NCI-H2107 treated with DMSO at 0.1 percent for 48 hours (cell line): ENCODE data around the gene FAM222B.
A peak's percentile ranks its signal among the peaks of the same experiment; 100 is the strongest.
"Not testable (repeated sequence)": the region's sequence is repeated elsewhere in the genome, so short reads cannot be mapped to it uniquely, and the experiment has no call there.

Experiments
- DNase-seq: peaks from one replicate; lab custom pipeline; 2025; ENCODE audit not compliant: unreplicated experiment; lab: John Stamatoyannopoulos, UW

FAM222B gene, protein sequence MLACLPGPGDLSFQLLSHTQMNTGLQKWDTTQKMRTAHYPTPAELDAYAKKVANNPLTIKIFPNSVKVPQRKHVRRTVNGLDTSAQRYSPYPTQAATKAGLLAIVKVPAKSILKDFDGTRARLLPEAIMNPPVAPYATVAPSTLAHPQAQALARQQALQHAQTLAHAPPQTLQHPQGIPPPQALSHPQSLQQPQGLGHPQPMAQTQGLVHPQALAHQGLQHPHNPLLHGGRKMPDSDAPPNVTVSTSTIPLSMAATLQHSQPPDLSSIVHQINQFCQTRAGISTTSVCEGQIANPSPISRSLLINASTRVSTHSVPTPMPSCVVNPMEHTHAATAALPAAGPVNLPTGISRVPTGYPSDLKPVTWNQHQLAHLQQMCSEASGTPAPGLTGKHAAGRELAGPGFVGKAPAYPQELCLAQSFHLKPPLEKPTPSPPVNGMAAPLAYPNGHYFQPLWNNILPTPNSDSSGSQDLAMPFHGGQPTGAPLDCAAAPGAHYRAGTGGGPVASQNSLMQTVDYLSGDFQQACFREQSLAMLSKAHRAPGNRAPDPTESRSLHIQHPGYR

DNA sequence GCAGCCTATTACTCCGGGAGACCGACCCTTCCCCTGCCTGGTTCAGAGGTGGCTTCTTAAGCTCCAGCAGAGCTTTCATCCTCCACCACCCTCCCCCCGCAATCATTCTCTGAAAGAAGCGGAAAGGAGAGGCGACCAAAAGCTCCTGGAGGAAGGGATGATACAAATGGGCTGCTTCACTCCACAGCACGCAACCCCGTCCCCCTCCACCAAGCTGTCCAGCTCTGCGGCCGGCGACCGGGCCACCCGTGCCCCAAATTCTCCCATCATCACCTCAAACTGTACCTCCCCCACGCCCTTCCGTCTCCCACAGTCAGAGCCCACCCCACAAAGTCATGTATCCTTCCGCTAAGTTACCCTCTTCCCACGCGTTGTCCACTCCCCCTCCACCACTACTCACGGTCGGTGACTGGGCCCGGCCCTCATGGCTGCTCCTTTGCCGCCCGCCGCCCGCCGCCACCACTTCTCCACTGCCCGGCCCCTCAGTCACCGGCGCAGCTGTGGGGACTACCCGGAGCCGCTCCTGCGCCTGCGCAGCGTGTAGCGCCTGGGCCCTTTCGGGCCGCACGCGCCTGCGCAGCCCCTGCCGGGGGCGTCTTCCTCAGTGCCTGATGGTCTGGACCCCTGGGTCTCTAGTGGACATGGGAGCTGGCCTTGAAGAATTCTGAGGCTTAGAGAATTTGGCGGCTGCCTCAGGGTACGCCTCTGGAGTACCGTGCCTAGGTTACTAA is at the start of gene FAM222B:
Gene FAM222B, minus strand, starts transcription at position 509 of the 731 bp plus-strand sequence. CDS start 76,123 bp downstream, outside the sequence.
- DNase-seq = peak; percentile 33

DNA sequence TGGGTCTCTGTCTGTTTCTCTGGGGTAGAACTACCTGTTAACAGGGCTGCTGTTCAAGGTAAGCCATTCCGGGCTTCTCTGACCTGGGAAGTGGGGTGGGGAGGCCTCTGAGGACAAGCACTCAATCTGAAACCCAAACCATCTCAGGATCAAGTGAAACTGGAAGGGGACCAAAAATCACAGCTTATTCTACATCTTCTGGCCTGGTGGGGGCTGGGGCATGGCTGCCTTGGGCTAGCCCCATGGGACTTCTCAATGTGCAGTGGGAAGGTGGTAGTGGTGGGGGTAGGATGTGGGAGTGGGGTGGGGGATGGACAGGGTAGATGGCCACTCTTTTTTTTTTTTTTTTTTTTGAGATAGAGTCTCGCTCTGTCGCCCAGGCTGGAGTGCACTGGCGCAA is 49.4 kb upstream of the FAM222B start:
- no peak for DNase-seq

DNA sequence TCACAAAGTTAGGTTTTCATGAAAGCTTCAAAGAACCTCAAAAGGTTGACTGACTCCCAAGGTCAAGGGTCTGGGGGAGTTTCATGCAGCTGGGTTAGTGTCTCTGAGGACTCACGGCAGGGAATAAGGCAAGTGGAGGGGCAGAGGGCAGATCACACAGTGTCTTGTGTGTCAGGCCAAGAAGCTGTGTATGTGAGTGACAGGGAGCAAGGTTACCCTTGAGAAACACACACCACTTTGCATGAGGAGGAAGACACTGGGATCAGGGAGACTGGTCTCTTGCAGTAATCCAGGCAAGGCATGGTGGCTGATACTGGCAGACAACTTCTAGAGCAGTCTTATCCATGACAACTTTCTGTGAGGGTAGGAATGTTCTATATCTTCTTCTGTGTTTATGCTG is 48.6 kb upstream of the FAM222B start:
- no peak for DNase-seq

DNA sequence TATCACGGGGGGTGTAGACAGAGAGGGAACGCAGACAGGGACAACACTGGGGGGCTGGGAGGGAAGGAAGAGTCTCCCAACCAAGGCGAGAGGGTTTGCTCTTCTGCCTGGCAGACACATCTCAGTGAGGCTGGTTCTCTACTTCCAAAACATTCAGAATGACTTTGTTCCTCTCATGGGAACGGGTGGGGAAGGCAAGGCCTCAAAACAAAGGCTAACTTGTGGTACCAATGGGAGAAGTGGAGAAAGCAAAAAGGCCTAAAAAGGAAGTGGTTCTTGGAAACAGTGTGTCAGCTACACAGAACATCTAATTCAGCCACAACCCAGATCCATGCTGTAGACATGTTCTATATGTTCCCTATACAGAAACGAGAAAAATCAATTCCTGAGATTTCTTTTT is 47.4 kb upstream of the FAM222B start:
- DNase-seq = no peak

DNA sequence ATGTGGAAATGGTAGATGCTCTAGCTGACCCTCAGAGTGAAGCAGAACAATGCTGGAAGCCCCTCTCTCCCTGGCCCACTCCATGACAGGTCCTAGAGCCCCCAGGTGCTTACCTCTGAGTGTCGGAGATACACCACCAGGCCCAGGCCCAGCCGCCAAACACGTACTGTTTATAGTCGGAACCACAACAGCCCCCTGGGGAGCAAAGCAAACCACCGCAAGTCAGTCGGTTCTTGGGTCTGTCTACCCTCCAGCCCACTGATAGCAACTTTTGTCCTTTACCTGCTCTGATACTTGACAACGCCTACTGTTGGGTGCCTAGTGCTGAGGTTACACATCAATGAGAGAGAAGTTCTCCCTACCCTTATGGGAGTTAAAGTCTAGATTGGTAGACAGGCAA is 46.2 kb upstream of the FAM222B start:
- no peak for DNase-seq

DNA sequence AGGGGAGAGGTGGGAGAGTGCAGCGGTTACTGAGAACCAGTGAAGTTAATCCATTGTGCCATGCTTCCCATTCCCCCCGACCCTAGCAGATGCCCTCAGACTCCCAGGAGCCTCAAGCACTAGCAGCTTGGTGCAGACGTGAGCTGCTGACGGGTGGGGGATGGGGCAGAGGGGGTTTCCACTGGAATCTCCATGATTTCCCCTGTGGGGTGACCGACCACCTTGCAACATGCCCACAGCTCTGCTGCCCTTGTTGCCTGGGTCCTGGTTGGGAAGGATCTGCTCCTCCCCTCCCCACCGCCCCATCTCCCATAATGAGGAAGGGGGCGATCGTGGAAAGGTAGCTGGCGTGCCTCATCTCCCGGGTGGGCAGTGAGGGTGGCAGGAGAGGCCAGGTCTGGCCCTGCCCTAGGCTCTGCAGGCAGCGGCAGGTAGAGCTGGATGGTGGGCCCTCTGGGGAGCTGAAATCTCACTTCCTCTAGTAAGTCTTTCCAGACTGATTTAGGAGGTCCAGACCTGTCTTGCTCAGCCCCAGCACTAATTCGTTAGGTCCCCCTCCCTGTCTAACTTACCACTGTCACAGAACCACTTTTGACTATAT is 45.4 kb upstream of the FAM222B start:
- DNase-seq = no peak

DNA sequence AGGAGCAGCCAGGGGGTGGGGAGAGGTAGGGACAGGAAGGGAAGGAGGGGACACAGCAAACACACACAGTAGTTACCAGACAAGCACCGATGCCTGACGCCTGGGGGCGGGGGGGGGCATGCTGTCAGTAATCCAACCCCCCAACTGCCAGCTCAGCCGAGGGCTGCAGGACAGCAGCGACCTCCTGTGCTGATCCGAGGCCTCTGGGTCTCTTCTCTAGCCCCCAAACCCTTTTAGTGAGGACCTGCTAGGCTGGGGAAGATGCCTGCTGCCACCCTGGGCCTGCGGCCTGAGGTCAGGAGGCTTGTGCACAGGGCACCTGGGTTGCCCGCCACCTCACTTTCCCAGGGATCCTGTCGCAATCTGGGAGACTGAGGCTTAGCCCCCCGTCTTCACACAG is 43.4 kb upstream of the FAM222B start:
- DNase-seq = no peak

DNA sequence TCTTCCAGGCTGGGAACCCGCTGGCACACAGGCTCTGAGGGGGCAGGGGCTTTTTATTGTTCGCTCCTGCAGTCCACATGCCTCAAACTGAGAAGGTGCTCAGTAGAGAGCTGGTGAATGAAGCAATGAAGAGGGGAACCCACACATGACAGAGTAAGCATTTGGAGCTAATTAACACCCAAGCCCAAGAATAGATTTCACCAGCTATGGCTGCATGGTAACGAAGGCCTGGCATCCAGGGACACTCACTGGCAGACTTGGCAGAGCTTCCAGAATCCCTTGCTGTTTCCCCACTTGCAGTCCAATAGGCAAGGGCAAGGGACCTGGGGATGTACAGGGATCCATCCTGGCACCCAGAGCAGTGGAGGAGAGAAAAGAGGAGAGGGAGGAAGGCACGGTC is 42.8 kb upstream of the FAM222B start:
- DNase-seq = no peak

DNA sequence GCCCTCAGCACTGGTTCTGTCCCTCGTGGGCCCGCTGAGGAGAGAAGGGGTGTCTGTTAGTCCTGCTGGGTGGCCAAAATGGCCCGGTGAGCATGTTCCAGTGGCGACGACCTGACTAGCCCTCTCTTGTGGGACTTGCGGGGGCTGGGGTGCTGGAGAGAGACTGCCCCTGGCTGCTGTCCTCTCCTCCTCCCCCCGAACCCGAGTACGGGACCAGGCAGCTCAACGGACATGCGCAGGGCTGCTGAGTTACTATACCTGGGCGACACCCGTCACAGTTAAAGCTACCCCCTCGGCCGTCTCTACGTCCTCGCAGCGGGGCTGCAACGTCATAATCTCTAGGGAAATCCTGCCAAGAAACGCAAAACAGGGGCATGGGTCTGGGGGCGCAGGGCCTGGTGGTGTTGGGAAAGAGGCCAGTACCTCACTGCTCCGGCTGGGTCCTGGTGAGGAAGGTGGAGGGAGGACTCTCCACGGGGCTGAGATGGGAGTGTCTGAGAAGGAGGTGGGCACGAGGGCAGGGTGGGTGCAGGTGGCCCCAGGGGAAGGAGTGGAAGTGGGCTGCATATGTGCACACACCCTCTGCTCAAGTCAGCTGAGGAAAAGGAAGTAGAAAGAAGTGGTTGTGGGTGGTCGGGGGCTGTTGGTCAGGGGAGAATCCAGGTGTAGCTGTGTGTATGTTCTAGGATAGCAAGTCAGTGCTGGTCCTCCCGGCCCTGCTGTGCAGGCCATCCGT is 41.5 kb upstream of the FAM222B start:
- DNase-seq = no peak

DNA sequence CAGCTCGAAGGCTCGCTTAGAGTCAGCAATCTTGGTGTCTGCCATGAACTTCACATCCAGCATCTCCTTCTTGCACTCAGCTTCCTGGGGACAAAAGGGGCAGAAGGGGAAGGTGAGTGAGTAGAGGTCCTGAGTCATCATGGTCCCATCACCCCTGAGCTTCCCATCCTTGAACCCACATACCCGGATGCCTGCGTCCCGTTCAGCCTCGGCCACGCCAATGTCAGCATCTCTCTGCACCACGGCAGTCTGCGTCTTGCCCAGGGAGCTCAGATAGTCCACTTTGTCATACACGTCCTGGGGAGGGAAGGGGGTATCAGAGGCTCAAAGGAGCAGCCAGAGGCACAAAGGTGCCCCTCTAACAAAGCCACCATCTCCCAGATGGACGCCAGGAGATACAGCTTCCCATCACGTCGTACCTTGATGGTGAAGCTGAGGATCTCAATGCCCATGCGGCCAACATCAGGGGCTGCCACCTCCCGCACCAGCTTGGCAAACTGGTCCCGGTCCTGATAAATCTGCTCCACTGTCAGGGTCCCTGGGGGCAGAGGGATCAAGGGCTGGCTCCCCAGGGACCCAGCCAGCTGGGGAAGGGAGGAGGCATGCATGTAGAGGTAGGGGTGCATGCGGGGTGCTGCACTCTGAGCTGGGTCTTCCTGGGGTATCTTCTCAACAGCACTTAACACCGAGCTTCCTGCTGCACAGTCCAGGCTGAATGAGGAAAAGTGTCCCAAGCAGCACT is 39.7 kb upstream of the FAM222B start:
- DNase-seq = no peak

DNA sequence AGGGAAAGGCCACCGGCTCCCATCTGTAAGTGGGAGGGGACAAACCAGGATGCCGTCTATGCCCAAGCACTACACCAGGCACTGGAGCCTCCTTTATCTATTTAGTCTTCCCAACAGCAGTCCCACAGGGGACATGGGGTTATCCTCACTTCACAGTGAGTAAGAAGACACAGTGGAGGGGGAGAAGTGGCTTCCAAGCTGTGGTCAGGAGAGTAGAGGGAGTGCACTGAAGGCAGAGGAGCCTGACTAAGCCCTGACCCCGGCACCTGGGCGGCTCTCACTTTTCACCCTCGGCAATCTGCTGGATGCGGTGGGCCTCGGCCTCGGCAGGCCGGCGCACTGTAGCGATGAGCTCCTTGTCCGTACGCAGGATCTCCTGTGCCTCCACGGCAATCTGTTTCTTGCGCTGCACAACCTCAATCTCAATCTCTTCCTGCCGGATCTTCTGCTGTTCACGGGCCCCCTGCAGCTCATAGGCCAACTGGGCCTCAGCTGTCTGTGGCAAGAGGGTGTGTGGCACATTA is 39.0 kb upstream of the FAM222B start:
- DNase-seq = no peak

DNA sequence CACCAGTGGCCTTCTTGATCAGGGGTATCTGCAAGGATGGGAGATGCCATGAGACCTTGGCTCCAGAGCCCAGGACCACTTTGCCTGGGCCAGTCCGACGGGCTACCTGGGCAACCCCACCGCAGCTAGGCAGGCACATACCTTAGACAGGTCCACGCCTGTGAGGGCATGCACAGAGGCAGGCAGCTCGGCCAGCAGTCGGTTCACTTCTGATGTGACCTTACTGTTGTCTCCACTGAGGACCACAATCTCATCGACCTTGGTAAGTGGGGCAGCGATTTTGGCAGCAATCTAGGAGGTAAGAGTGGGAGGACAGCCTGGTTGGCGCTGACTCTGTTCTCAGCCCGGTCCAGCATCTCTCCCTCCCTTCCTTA is 38.0 kb upstream of the FAM222B start:
- DNase-seq = no peak

DNA sequence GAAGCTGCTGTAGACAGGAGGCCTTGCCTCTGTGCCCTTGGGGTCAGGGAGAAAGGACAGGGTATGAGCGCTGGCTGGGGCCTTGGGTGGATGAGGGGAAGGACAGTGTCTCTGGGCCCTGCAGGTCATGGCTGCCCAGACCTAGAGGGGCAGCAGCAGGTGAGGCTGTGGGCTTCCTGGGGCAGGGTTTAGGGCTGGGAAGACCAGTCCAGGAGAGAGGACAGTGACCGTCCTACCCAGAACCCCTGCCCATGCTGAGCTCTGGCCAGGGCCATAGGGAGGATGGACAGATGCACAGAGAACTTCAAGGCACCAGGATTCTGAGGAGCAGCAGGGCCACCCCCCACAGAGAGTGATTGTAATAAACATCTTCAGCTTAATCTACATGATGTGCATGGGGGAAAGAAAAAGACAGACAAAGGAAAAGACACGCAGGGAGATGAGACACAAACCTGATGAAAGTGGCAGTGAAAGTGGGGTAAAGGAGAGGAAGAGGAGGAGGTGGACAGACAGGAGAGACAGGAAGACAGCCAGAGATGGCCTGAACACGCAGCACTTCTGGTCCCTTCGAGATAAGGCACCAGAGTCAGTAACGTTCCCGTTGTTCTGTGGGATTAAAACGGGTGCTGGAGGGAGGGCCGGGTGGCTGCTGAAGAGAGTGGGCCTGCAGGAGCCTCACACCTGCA is 37.4 kb upstream of the FAM222B start:
- no peak for DNase-seq

DNA sequence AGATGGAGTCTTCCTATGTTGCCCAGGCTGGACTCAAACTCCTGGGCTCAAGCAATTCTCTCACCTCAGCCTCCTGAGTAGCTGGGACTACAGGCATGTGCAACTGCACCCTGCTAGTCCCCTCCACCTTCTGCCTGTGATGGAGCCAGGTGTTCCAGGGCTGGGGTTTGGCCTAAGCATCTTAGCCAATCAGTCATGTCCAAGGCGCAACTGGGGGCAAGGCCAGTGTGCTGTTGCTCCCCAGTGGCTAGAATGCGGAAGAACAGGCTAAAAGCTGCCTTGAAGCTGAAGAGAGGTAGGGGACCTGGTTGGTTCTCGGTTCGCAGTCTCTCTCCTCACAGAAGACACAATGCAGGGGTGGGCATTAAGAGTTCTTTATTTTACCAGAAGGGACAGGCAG is 36.4 kb upstream of the FAM222B start:
- peak; percentile 72 for DNase-seq

DNA sequence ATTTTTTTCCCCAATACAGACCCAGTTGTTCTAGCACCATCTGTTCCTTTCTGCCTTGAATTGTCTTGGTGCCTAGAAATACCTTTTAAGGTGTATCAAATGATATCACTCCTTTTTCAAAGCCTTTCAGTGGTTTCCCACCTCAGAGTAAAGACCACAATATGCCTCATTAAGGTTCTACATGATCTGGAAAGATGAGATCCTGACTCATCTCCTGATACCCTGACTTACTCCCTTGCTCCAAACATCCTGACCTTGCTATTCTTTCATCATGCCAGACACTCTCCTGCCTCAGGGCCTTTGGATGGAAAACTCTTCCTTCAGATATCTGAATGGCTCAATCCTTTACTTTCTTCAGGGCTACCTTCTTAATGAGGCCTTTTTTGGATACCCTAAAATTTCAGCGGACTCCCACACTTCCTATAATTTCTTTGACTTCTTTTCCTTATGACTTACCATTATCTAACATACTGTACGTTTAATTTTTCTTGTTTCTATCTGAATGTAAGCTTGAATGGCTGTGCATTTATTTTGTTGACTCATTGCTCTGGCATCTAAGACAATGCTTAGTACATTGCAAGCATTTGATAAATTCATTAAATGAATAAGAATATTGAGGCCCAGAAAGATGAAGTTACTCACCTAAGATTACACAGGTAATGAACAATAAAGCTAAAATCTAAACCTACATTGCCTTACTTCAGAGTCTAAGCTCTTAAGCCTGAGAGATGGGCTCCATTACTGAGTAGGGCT is 35.7 kb upstream of the FAM222B start:
- no peak for DNase-seq

DNA sequence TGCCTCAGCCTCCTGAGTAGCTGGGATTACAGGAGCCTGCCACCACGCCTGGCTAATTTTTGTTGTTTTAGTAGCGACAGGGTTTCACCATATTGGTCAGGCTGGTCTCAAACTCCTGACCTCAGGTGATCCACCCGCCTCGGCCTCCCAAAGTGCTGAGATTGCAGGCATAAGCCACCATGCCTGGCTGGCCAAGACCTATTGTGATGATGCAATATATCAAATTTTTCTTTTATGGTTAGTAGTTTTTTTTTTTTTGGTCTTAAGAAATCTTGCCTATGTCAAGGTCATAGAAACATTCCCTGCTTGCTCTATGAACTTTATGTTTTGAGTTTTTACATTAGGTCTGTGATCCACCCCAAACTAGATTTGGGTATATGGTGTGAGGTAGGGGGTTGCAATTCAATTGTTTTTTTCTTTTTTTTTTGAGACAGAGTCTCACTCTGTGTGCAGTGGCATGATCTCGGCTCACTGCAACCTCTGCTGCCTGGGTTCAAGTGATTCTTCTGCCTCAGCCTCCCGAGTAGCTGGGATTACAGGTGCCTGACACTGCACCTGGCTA is 34.6 kb upstream of the FAM222B start:
- DNase-seq = not testable (repeated sequence)

DNA sequence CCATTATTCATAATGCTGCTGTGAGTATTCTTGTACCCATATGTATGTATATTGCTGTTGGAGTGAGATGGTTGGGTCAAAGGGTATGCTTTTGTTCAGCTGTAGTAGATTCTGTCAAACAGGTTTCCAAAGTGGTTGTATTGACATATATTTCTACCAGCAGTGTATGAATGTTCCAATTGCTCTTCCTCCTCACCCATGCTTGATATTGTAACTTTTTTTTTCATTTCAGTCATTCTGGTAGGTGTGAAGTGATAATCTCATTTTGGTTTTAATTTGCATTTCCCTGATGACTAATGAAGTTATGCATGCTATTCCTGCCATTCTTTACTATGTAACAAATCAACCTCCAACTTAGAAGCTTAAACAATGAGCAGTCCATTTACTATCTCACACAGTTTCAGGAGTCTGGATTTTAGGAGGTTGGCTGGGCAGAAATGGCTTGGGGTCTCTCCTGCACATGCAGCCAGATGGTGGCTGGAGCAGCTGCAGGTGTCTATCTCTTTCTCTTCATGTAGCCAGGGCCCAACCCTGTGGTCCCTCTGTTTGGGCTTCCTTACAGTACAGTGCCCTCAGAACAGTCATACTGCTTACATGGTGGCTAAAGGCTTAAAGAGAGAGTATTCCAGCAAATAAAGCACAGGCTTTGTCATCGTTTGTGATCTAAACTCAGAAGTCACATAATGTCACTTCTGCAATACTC is 33.4 kb upstream of the FAM222B start:
- no peak for DNase-seq

DNA sequence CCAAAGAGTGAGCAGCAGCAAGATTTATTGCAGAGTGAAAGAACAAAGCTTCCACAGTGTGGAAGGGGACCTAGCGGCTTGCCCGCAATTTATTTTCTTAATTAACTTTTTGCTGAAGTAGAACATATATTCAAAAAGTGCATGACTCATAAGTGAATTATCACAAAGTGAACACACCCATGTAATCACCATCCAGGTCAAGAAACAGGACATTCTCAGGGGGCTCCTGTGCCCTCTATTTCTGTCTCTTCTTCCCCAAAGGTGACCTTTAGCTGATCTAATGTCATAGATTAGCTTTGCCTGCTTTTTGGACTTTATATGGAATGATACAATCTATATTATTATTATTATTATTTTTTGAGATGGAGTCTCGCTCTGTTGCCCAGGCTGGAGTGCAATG is 32.2 kb upstream of the FAM222B start:
- DNase-seq = no peak
